Lower lobe of right lung (tissue), 2 donors: ENCODE measurements around the gene NEU4. TPM values are rescaled to one million over a fixed set of nuclear protein-coding genes. Genes with fewer than 3 reads are reported as not detected.

Experiments
- ATAC-seq, 2 donors: fragments of 200-7000 bp; cut with Tn5 transposase; one replicate each; pipeline ENCODE4 v1.9.1; 2020 to 2022; ENCODE audit warnings: mild to moderate bottlenecking in 2 of 2, moderate library complexity in 2 of 2
- DNase-seq: peaks from one replicate; pipeline ENCODE4 v3.0.0-alpha.2; 2020
- H3K27ac ChIP-seq: fragments of 200-600 bp; one replicate; pipeline ENCODE4 v1.8.0; 2022
- H3K27me3 ChIP-seq: fragments of 200-600 bp; one replicate; pipeline ENCODE4 v1.8.0; 2022; ENCODE audit warnings: low read depth
- H3K36me3 ChIP-seq: fragments of 200-600 bp; one replicate; pipeline ENCODE4 v1.8.0; 2022; ENCODE audit warnings: mild to moderate bottlenecking
- H3K4me1 ChIP-seq: fragments of 200-600 bp; one replicate; pipeline ENCODE4 v1.8.0; 2022
- H3K4me3 ChIP-seq: fragments of 200-600 bp; one replicate; pipeline ENCODE4 v1.8.0; 2022; ENCODE audit warnings: mild to moderate bottlenecking
- H3K9me3 ChIP-seq: fragments of 200-600 bp; one replicate; pipeline ENCODE4 v1.8.0; 2022
- CTCF ChIP-seq: fragments of 200-600 bp; IDR thresholded peaks from one replicate; pipeline ENCODE4 v1.8.0; 2022; ENCODE audit warnings: antibody characterized with exemption, mild to moderate bottlenecking
- intact Hi-C: fragments of 100-400 bp; cut with DNase I; formaldehyde crosslinking; loops from one replicate; pipeline ENCODE4 v1.11.0; 2022
- total RNA-seq: library from RNA; stranded (reverse); fragmentation: NEBNext Ultra II Directional; extraction: Animal tissue kit (Norgen Biotek cat#: 25700); gene quantifications from one replicate; pipeline ENCODE4 v1.2.1, GENCODE V29; 2021
- donor health status: DM: no; HTN: yes; CAD: no; lungs with severe emphysema.

Gene NEU4
- total RNA-seq, 1 donor from 2014 or later, result not detected

GRCh38 chr2:241860184-241861078 is 51.4 kb downstream of the NEU4 start:
- H3K9me3 ChIP-seq, result no peaks in the 10 kb centered on the region
- H3K27ac ChIP-seq, result peak overlapping the region; percentile 80
- intact Hi-C loops, result no loop called here
- peaks cover 20% of the 10 kb centered on the region for H3K4me1 ChIP-seq
- H3K27me3 ChIP-seq, result peaks cover 30% of the 10 kb centered on the region
- no peaks in the 10 kb centered on the region for H3K36me3 ChIP-seq
- ATAC-seq, result peak in 1 of 2 donors; percentile 9
- TF ChIP-seq CTCF, result no peak
- H3K4me3 ChIP-seq, result peak overlapping the region; percentile 39
- peak; percentile 37 for DNase-seq

- Histone ChIP-seq H3K4me3 (no peak overlapping the region), H3K27me3 (peaks cover 30% of the 10 kb centered on the region), H3K36me3 (no peaks in the 10 kb centered on the region), H3K4me1 (peaks cover 20% of the 10 kb centered on the region), H3K27ac (no peak overlapping the region), H3K9me3 (no peaks in the 10 kb centered on the region)
- no peak for TF ChIP-seq CTCF
- DNase-seq, result no peak
- no peak for ATAC-seq
- intact Hi-C loops, result no loop called here
These were observed 52.3 kb downstream of the NEU4 start for GRCh38 chr2:241861264-241861663.

- Histone ChIP-seq H3K27me3 (peaks cover 38% of the 10 kb centered on the region), H3K4me3 (no peak overlapping the region), H3K4me1 (peaks cover 20% of the 10 kb centered on the region), H3K36me3 (no peaks in the 10 kb centered on the region), H3K9me3 (no peaks in the 10 kb centered on the region), H3K27ac (no peak overlapping the region)
- ATAC-seq (no peak), DNase-seq (peak; percentile 43)
- no peak for TF ChIP-seq CTCF
- intact Hi-C loops, result no loop called here
These were observed 53.1 kb downstream of the NEU4 start for GRCh38 chr2:241862093-241862492.

GRCh38 chr2:241862775-241863535 is 54.0 kb downstream of the NEU4 start:
- H3K36me3 ChIP-seq, result no peaks in the 10 kb centered on the region
- ATAC-seq (no peak), DNase-seq (no peak)
- peak overlapping the region; percentile 22 for H3K4me3 ChIP-seq
- TF ChIP-seq CTCF, result no peak
- H3K9me3 ChIP-seq, result no peaks in the 10 kb centered on the region
- intact Hi-C loops, result no loop called here
- H3K27me3 ChIP-seq, result peaks cover 47% of the 10 kb centered on the region
- H3K4me1 ChIP-seq, result peaks cover 20% of the 10 kb centered on the region
- H3K27ac ChIP-seq, result no peak overlapping the region

- no peak for DNase-seq
- peaks cover 46% of the 10 kb centered on the region for H3K27me3 ChIP-seq
- H3K27ac ChIP-seq, result no peak overlapping the region
- TF ChIP-seq CTCF, result no peak
- ATAC-seq, result no peak
- intact Hi-C loops, result no loop called here
- H3K4me1 ChIP-seq, result peaks cover 20% of the 10 kb centered on the region
- H3K36me3 ChIP-seq, result no peaks in the 10 kb centered on the region
- no peaks in the 10 kb centered on the region for H3K9me3 ChIP-seq
- peak overlapping the region; percentile 22 for H3K4me3 ChIP-seq
These were observed 54.6 kb downstream of the NEU4 start for GRCh38 chr2:241863536-241863954.
